ENCODE results near the gene ELMO1.

DNA sequence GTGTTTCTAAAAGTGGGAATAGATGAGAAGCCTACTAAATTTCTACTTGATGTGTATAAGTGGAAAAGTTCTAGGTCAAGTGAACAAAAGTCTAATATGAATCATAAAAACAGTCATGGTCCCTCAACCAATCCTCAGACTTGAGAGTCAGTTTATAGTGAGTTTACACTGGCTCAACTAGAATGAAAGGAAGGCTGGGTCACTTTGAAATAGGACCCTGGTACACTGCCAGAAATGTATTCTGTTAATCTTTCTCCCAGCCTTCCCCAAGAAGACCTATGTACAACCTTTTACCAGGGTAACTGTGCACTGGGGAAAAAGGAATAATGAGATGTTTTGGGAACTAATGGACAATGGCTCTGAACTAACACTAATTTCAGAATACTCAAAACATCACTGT lies 17.3 kb downstream of the ELMO1 start:
- TF ChIP-seq, protein P1, sequence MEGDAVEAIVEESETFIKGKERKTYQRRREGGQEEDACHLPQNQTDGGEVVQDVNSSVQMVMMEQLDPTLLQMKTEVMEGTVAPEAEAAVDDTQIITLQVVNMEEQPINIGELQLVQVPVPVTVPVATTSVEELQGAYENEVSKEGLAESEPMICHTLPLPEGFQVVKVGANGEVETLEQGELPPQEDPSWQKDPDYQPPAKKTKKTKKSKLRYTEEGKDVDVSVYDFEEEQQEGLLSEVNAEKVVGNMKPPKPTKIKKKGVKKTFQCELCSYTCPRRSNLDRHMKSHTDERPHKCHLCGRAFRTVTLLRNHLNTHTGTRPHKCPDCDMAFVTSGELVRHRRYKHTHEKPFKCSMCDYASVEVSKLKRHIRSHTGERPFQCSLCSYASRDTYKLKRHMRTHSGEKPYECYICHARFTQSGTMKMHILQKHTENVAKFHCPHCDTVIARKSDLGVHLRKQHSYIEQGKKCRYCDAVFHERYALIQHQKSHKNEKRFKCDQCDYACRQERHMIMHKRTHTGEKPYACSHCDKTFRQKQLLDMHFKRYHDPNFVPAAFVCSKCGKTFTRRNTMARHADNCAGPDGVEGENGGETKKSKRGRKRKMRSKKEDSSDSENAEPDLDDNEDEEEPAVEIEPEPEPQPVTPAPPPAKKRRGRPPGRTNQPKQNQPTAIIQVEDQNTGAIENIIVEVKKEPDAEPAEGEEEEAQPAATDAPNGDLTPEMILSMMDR (IDR thresholded peaks at IDR 0.05): no peak
- TF ChIP-seq POLR2A (IDR thresholded peaks at IDR 0.05): no peak

Data from adrenal gland (tissue), 5 donors.